A673 (cell line): ENCODE data around the gene INTS11. TPM values are rescaled to one million over a fixed set of nuclear protein-coding genes. Genes with fewer than 3 reads are reported as not detected.

Source experiments
- BruUV-seq: library from RNA; stranded (reverse); fragments of 400-500 nt; replicated peaks from 2 replicates; lab custom pipeline; 2021; lab: Mats Ljungman, UMichigan
- CTCF ChIA-PET: fragments of 300-600 bp; sonication (Branson Sonifier 250); formaldehyde crosslinking; loops from one replicate; lab custom pipeline; 2022; ENCODE audit warnings: antibody characterized with exemption; lab: Charles Lee
- POLR2A ChIA-PET: fragments of 300-600 bp; sonication (Branson Sonifier 250); formaldehyde crosslinking; loops from one replicate; lab custom pipeline; 2022; ENCODE audit warnings: antibody characterized with exemption; ENCODE audit not compliant: low non-redundant PET; lab: Charles Lee
- DNase-seq: peaks from one replicate; pipeline ENCODE4 v3.0.0-alpha.2; 2015; ENCODE audit warnings: low spot score
- H3K27ac ChIP-seq: fragments of 200-600 bp; sonication (generic); 2 replicates; pipeline ENCODE4 v1.5.1; 2016; ENCODE audit warnings: mixed run types, low read depth, mild to moderate bottlenecking, mixed read lengths, antibody characterized with exemption, low read length; ENCODE audit not compliant: poor library complexity, severe bottlenecking
- H3K27me3 ChIP-seq: fragments of 200-600 bp; sonication (generic); replicated peaks from 2 replicates; pipeline ENCODE4 v1.6.1; 2017; ENCODE audit warnings: mixed run types, low read depth, mild to moderate bottlenecking, mixed read lengths, antibody characterized with exemption, low read length; ENCODE audit not compliant: insufficient read depth, poor library complexity
- H3K36me3 ChIP-seq: fragments of 200-600 bp; sonication (generic); 2 replicates; pipeline ENCODE4 v1.6.1; 2016; ENCODE audit warnings: mixed run types, mild to moderate bottlenecking, mixed read lengths, antibody characterized with exemption, low read length; ENCODE audit not compliant: insufficient read depth, poor library complexity, severe bottlenecking
- H3K4me1 ChIP-seq: fragments of 200-600 bp; sonication (generic); 2 replicates; pipeline ENCODE4 v1.6.1; 2017; ENCODE audit warnings: mixed run types, mild to moderate bottlenecking, mixed read lengths, antibody characterized with exemption, low read length; ENCODE audit not compliant: insufficient read depth, poor library complexity, severe bottlenecking
- H3K4me3 ChIP-seq: fragments of 200-600 bp; sonication (generic); 2 replicates; pipeline ENCODE4 v1.5.1; 2016; ENCODE audit warnings: low read depth, mixed run types, mild to moderate bottlenecking, mixed read lengths, low read length; ENCODE audit not compliant: poor library complexity, severe bottlenecking
- H3K9me3 ChIP-seq: fragments of 200-600 bp; sonication (generic); 2 replicates; pipeline ENCODE4 v1.6.1; 2016; ENCODE audit warnings: mixed run types, low read depth, mild to moderate bottlenecking, mixed read lengths, antibody characterized with exemption, low read length; ENCODE audit not compliant: poor library complexity, severe bottlenecking
- CTCF ChIP-seq: fragments of 300-800, 200-600 bp; sonication (generic); conservative IDR thresholded peaks from 2 replicates; pipeline ENCODE4 v1.5.1; 2017; ENCODE audit warnings: low read depth, mild to moderate bottlenecking, antibody characterized with exemption, low read length, moderate library complexity, mixed read lengths
- EZH2 ChIP-seq: fragments of 200-600 bp; sonication (generic); IDR thresholded peaks from 2 replicates; pipeline ENCODE4 v1.6.1; 2017; ENCODE audit warnings: borderline replicate concordance, low read depth, mild to moderate bottlenecking, mixed read lengths, antibody characterized with exemption, low read length; ENCODE audit not compliant: poor library complexity, severe bottlenecking
- intact Hi-C: fragments of 100-400 bp; cut with micrococcal nuclease; formaldehyde crosslinking; loops from one replicate; pipeline ENCODE4 v1.10.0; 2022; ENCODE audit not compliant: unreplicated experiment
- total RNA-seq: library from RNA; stranded (reverse); gene quantifications from 2 replicates; pipeline ENCODE4 v1.2.3, GENCODE V29; 2021

Gene INTS11
- total RNA-seq, 1 experiment from 2014 or later, result 156 TPM

- H3K4me1 ChIP-seq, result no peaks in the 10 kb centered on the region
- ChIA-PET POLR2A (no interaction called here), CTCF (no interaction called here)
- no peak for DNase-seq
- H3K27ac ChIP-seq, result no peak overlapping the region
- no TSS peak for BruUV-seq
- no peaks in the 10 kb centered on the region for H3K9me3 ChIP-seq
- H3K4me3 ChIP-seq, result no peak overlapping the region
- no peaks in the 10 kb centered on the region for H3K27me3 ChIP-seq
- TF ChIP-seq EZH2 (no peak), CTCF (no peak)
- intact Hi-C loops, result no loop called here
- H3K36me3 ChIP-seq, result peaks cover 3% of the 10 kb centered on the region
These were observed 30.9 kb downstream of the INTS11 start for GRCh38 chr1:1293263-1294249.

GRCh38 chr1:1292851-1293250, 31.6 kb downstream of the INTS11 start:
- Histone ChIP-seq H3K4me3 (no peak overlapping the region), H3K27ac (no peak overlapping the region), H3K4me1 (no peaks in the 10 kb centered on the region), H3K27me3 (no peaks in the 10 kb centered on the region), H3K36me3 (peaks cover 3% of the 10 kb centered on the region), H3K9me3 (no peaks in the 10 kb centered on the region)
- TF ChIP-seq CTCF, result no peak
- no peak for TF ChIP-seq EZH2
- ChIA-PET POLR2A (no interaction called here), CTCF (no interaction called here)
- DNase-seq, result no peak
- intact Hi-C loops, result no loop called here
- BruUV-seq, result no TSS peak

- ChIA-PET CTCF (interaction anchor here (0.7 to 1.6 kb wide), 2 partner anchors 94 to 170 kb away, joined by 3 to 17 read pairs; no protein-coding TSS in a partner anchor), POLR2A (no interaction called here)
- DNase-seq, result no peak
- intact Hi-C loops, result no loop called here
- H3K36me3 ChIP-seq, result peaks cover 3% of the 10 kb centered on the region
- H3K27me3 ChIP-seq, result no peaks in the 10 kb centered on the region
- H3K4me1 ChIP-seq, result no peaks in the 10 kb centered on the region
- TF ChIP-seq CTCF, result no peak
- no peak for TF ChIP-seq EZH2
- no peaks in the 10 kb centered on the region for H3K9me3 ChIP-seq
- H3K4me3 ChIP-seq, result no peak overlapping the region
- BruUV-seq, result no TSS peak
- no peak overlapping the region for H3K27ac ChIP-seq
These were observed 32.0 kb downstream of the INTS11 start for GRCh38 chr1:1292442-1292779.
